HUES6 (cell line): ENCODE data around the gene BTG4.

ENCODE experiments used
- H3K27ac ChIP-seq: 2 replicates; pipeline ENCODE4 v1.7.0; 2013; ENCODE audit warnings: low read depth, mild to moderate bottlenecking, low read length, inconsistent platforms
- H3K27me3 ChIP-seq: 2 replicates; pipeline ENCODE4 v1.6.1; 2013; ENCODE audit warnings: low read length; ENCODE audit not compliant: control insufficient read depth, insufficient read depth
- H3K36me3 ChIP-seq: 2 replicates; pipeline ENCODE4 v1.6.1; 2013; ENCODE audit warnings: low read length; ENCODE audit not compliant: control insufficient read depth, insufficient read depth
- H3K4me1 ChIP-seq: 2 replicates; pipeline ENCODE4 v1.6.1; 2013; ENCODE audit warnings: low read length; ENCODE audit not compliant: control insufficient read depth, insufficient read depth
- H3K4me3 ChIP-seq: 2 replicates; pipeline ENCODE4 v1.5.1; 2013; ENCODE audit warnings: low read depth, low read length
- H3K9ac ChIP-seq: one replicate; pipeline ENCODE4 v1.6.1; 2013; ENCODE audit warnings: mild to moderate bottlenecking, low read length
- H3K9me3 ChIP-seq: 2 replicates; pipeline ENCODE4 v1.6.1; 2013; ENCODE audit warnings: low read depth, low read length; ENCODE audit not compliant: control insufficient read depth, insufficient read depth

The BTG4 gene

GRCh38 chr11:111512296-111513239 is at the start of gene BTG4:
TSS of gene BTG4 (minus strand) at chr11:111512386. CDS start at chr11:111498776, 13,610 bp downstream.
- peak within 1 kb of the TSS; percentile 79 for H3K4me3 ChIP-seq
- peaks cover 44% of the 10 kb centered on the region for H3K27me3 ChIP-seq
- H3K36me3 ChIP-seq: no peaks in the 10 kb centered on the region
- H3K9me3 ChIP-seq: no peaks in the 10 kb centered on the region
- H3K4me1 ChIP-seq: peaks cover 15% of the 10 kb centered on the region; the same call in 1 of the 2 replicates
- peak within 1 kb of the TSS; percentile 62 for H3K9ac ChIP-seq
- H3K27ac ChIP-seq: no peak within 1 kb of the TSS

- Histone ChIP-seq H3K4me1 (peaks cover 19% of the 10 kb centered on the region), H3K4me3 (no peak overlapping the region), H3K36me3 (peaks cover 3% of the 10 kb centered on the region; the same call in 1 of the 2 replicates), H3K27ac (no peak overlapping the region), H3K9me3 (no peaks in the 10 kb centered on the region), H3K9ac (no peak overlapping the region), H3K27me3 (no peaks in the 10 kb centered on the region)
Measured at GRCh38 chr11:111561791-111562325, 49.7 kb upstream of the BTG4 start.

GRCh38 chr11:111561306-111561705 is 49.1 kb upstream of the BTG4 start:
- H3K27ac ChIP-seq: no peak overlapping the region
- H3K9me3 ChIP-seq: peaks cover 1% of the 10 kb centered on the region
- H3K4me1 ChIP-seq: peaks cover 14% of the 10 kb centered on the region
- H3K4me3 ChIP-seq: no peak overlapping the region
- H3K9ac ChIP-seq: no peak overlapping the region
- no peaks in the 10 kb centered on the region for H3K27me3 ChIP-seq
- peaks cover 3% of the 10 kb centered on the region; the same call in 1 of the 2 replicates for H3K36me3 ChIP-seq

GRCh38 chr11:111560800-111561199 is 48.6 kb upstream of the BTG4 start:
- Histone ChIP-seq H3K27me3 (no peaks in the 10 kb centered on the region), H3K27ac (no peak overlapping the region), H3K9me3 (peaks cover 6% of the 10 kb centered on the region), H3K4me3 (no peak overlapping the region), H3K9ac (no peak overlapping the region), H3K4me1 (peaks cover 13% of the 10 kb centered on the region), H3K36me3 (peaks cover 8% of the 10 kb centered on the region; the same call in 1 of the 2 replicates)

- peaks cover 13% of the 10 kb centered on the region for H3K4me1 ChIP-seq
- H3K4me3 ChIP-seq: no peak overlapping the region
- H3K27ac ChIP-seq: no peak overlapping the region
- H3K27me3 ChIP-seq: no peaks in the 10 kb centered on the region
- H3K9me3 ChIP-seq: peaks cover 8% of the 10 kb centered on the region
- peaks cover 13% of the 10 kb centered on the region; the same call in 1 of the 2 replicates for H3K36me3 ChIP-seq
- H3K9ac ChIP-seq: no peak overlapping the region
Measured at GRCh38 chr11:111559800-111560464, 47.7 kb upstream of the BTG4 start.

- Histone ChIP-seq H3K4me3 (no peak overlapping the region), H3K27me3 (no peaks in the 10 kb centered on the region), H3K9me3 (peaks cover 8% of the 10 kb centered on the region), H3K36me3 (peaks cover 13% of the 10 kb centered on the region; the same call in 1 of the 2 replicates), H3K9ac (no peak overlapping the region), H3K27ac (no peak overlapping the region), H3K4me1 (peaks cover 13% of the 10 kb centered on the region)
Measured at GRCh38 chr11:111557425-111558111, 45.4 kb upstream of the BTG4 start.

GRCh38 chr11:111555255-111555654 is 43.1 kb upstream of the BTG4 start:
- no peak overlapping the region for H3K27ac ChIP-seq
- H3K9ac ChIP-seq: no peak overlapping the region
- H3K4me3 ChIP-seq: no peak overlapping the region
- no peaks in the 10 kb centered on the region for H3K4me1 ChIP-seq
- H3K36me3 ChIP-seq: peaks cover 13% of the 10 kb centered on the region; the same call in 1 of the 2 replicates
- no peaks in the 10 kb centered on the region for H3K27me3 ChIP-seq
- peaks cover 8% of the 10 kb centered on the region for H3K9me3 ChIP-seq

- H3K27ac ChIP-seq: no peak overlapping the region
- no peak overlapping the region for H3K9ac ChIP-seq
Measured at GRCh38 chr11:111554532-111554931, 42.3 kb upstream of the BTG4 start.

GRCh38 chr11:111550258-111550657 is 38.1 kb upstream of the BTG4 start:
- Histone ChIP-seq H3K9me3 (no peaks in the 10 kb centered on the region), H3K27me3 (no peaks in the 10 kb centered on the region), H3K36me3 (0 out of 2 replicates have a peak, but pooled peaks cover 1% of the 10 kb centered on the region), H3K4me3 (no peak overlapping the region), H3K27ac (no peak overlapping the region), H3K9ac (no peak overlapping the region), H3K4me1 (peaks cover 17% of the 10 kb centered on the region; the same call in 1 of the 2 replicates)

More at GRCh38 chr11:111554532-111554931, 42.3 kb upstream of the BTG4 start:
- H3K36me3 ChIP-seq: peaks cover 13% of the 10 kb centered on the region; the same call in 1 of the 2 replicates
- H3K4me3 ChIP-seq: no peak overlapping the region
- peaks cover 7% of the 10 kb centered on the region; the same call in 1 of the 2 replicates for H3K4me1 ChIP-seq
- H3K9me3 ChIP-seq: peaks cover 8% of the 10 kb centered on the region
- no peaks in the 10 kb centered on the region for H3K27me3 ChIP-seq

- H3K36me3 ChIP-seq: no peaks in the 10 kb centered on the region
- H3K4me3 ChIP-seq: no peak overlapping the region
- H3K27me3 ChIP-seq: no peaks in the 10 kb centered on the region
- no peak overlapping the region for H3K27ac ChIP-seq
- H3K9ac ChIP-seq: no peak overlapping the region
- H3K9me3 ChIP-seq: no peaks in the 10 kb centered on the region
- H3K4me1 ChIP-seq: peaks cover 17% of the 10 kb centered on the region; the same call in 1 of the 2 replicates
Measured at GRCh38 chr11:111549869-111550203, 37.6 kb upstream of the BTG4 start.
